Measurements from ENCODE around the gene PTPN12.

The PTPN12 gene

GRCh38 chr7:77600952-77601351 is 63.9 kb downstream of the PTPN12 start:
- ChIA-PET POLR2A (interaction anchor here (1.1 kb wide), 1 partner anchor 64 kb away, joined by 3 read pairs; the partner anchor contains the start of gene PTPN12), CTCF (interaction anchor here (1.0 to 1.6 kb wide), 3 partner anchors 24 to 50 kb away, joined by 3 read pairs; no protein-coding TSS in a partner anchor)
- TF ChIP-seq CTCF (IDR thresholded peaks at IDR 0.05; ENCODE audit: control extremely low read depth, extremely low read depth, low read depth, missing control alignments): no peak
- no peak for DNase-seq (ENCODE audit: extremely low spot score)

- TF ChIP-seq CTCF (IDR thresholded peaks at IDR 0.05; ENCODE audit: control extremely low read depth, extremely low read depth, low read depth, missing control alignments): no peak
- ChIA-PET POLR2A (no interaction called here), CTCF (no interaction called here)
- no peak for DNase-seq (ENCODE audit: extremely low spot score)
These were observed 69.5 kb downstream of the PTPN12 start for GRCh38 chr7:77606562-77606961.

GRCh38 chr7:77619314-77619713 is 82.2 kb downstream of the PTPN12 start:
- CTCF ChIA-PET: no interaction called here
- POLR2A ChIA-PET: no interaction called here
- no peak for TF ChIP-seq CTCF (IDR thresholded peaks at IDR 0.05; ENCODE audit: control extremely low read depth, extremely low read depth, low read depth, missing control alignments)
- DNase-seq (ENCODE audit: extremely low spot score): no peak

- no peak for TF ChIP-seq CTCF (IDR thresholded peaks at IDR 0.05; ENCODE audit: control extremely low read depth, extremely low read depth, low read depth, missing control alignments)
- no peak for DNase-seq (ENCODE audit: extremely low spot score)
- POLR2A ChIA-PET: no interaction called here
- CTCF ChIA-PET: interaction anchor here (1.3 to 3.2 kb wide), 3 partner anchors 16 to 53 kb away, joined by 4 to 11 read pairs (median 4); no protein-coding TSS in a partner anchor
These were observed 89.7 kb downstream of the PTPN12 start for GRCh38 chr7:77626586-77627308.

GRCh38 chr7:77627309-77627676 is 90.2 kb downstream of the PTPN12 start:
- ChIA-PET POLR2A (no interaction called here), CTCF (interaction anchor here (3.2 kb wide), 1 partner anchor 25 kb away, joined by 11 read pairs; no protein-coding TSS in a partner anchor)
- no peak for DNase-seq (ENCODE audit: extremely low spot score)
- TF ChIP-seq CTCF (IDR thresholded peaks at IDR 0.05; ENCODE audit: control extremely low read depth, extremely low read depth, low read depth, missing control alignments): no peak

- no peak for TF ChIP-seq CTCF (IDR thresholded peaks at IDR 0.05; ENCODE audit: control extremely low read depth, extremely low read depth, low read depth, missing control alignments)
- ChIA-PET POLR2A (no interaction called here), CTCF (interaction anchor here (1.6 kb wide), 1 partner anchor 28 kb away, joined by 3 read pairs; no protein-coding TSS in a partner anchor)
- DNase-seq (ENCODE audit: extremely low spot score): no peak
These were observed 92.7 kb downstream of the PTPN12 start for GRCh38 chr7:77629797-77630196.

Measured in GM10248 (cell line).